GM10266 (cell line): ENCODE measurements around the gene ADAR.

Experiments
- DNase-seq: peaks from one replicate; pipeline ENCODE4 v3.0.0; 2012; ENCODE audit errors: extremely low spot score
- TF ChIP-seq, protein P1 (sequence below): IDR thresholded peaks from 2 replicates; pipeline ENCODE4 v1.5.1; 2012; ENCODE audit warnings: mild to moderate bottlenecking, low read depth; ENCODE audit not compliant: control insufficient read depth, insufficient read depth; ENCODE audit errors: missing control alignments

The ADAR gene

DNA sequence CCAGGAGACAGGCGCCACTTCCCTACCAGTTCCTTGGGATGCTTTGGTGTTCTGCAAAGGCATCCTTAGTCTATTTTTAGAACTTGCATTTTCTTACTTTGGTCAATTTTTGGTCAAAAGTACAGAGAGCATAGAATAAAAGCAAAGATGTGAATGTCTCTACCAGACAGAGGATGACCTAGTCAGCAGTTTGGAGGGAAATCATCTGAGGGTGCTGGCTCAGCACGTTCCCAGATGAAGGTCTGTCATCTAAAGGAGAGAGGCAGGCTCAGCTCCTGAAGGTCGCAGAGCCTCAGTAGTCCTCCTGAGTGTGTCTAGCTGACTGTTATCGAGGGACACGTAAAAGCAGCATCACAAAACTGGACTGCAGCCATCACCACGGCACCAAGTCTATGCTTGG, 25.1 kb downstream of the ADAR start:
- no peak for DNase-seq
- TF ChIP-seq, protein P1, sequence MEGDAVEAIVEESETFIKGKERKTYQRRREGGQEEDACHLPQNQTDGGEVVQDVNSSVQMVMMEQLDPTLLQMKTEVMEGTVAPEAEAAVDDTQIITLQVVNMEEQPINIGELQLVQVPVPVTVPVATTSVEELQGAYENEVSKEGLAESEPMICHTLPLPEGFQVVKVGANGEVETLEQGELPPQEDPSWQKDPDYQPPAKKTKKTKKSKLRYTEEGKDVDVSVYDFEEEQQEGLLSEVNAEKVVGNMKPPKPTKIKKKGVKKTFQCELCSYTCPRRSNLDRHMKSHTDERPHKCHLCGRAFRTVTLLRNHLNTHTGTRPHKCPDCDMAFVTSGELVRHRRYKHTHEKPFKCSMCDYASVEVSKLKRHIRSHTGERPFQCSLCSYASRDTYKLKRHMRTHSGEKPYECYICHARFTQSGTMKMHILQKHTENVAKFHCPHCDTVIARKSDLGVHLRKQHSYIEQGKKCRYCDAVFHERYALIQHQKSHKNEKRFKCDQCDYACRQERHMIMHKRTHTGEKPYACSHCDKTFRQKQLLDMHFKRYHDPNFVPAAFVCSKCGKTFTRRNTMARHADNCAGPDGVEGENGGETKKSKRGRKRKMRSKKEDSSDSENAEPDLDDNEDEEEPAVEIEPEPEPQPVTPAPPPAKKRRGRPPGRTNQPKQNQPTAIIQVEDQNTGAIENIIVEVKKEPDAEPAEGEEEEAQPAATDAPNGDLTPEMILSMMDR: no peak

DNA sequence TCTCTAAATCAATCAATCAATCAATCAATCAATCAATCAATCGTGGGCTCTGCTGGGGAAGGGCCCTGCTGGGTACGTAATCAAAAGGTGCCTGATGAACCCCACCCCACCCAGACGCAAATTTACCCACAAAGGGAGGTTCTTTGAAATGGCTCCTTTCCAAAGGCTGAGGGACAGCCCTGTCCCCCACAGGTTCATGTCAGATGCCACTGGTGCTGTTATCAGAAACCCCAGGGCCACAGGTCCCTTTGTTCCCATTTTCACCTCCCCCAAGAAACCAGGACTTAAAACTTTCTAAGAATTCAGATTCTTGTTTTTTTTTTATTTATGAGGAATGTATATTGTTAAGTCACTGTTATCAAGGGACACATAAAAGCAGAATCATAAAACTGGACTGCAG, 26.2 kb downstream of the ADAR start:
- no peak for DNase-seq
- TF ChIP-seq, protein P1: no peak

DNA sequence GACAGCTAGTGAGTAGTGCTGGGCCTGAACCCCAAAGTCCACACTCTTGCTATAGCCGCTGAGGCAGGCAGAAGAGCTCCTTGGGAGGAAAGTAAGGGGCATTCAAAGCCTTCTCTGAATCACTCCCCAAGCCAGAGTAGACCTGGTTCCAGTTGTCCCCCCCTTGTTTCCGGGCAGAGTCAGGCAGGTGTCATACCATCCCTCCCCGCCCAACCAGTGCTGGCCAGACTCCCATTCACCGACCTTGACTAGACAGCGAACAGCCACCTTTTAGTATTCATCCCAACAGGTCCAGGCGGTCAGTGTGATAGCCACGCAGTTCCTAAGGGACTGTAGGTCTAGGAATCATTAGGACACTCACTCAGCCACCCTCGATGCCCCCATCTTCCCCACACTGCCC, 28.6 kb downstream of the ADAR start:
- no peak for DNase-seq
- TF ChIP-seq, protein P1: no peak

DNA sequence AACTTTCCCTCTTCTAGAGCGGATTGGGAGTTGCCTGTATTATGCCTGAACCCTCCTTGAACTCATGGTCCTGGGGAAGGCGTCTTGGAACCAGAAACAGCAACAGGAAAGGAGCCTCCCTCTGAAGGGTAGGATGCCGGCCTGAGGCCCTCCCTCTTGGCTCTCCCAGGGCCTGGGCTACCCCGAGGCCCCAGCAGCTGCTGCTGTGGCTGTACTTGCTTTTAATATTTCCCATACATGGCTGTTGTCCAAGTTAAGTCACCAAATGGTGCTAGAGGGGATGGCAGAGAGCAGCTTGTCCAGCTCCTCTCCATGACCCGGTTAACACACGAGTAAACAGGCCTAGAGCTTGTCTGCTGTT, 29.9 kb downstream of the ADAR start:
- TF ChIP-seq, protein P1: no peak
- no peak for DNase-seq

DNA sequence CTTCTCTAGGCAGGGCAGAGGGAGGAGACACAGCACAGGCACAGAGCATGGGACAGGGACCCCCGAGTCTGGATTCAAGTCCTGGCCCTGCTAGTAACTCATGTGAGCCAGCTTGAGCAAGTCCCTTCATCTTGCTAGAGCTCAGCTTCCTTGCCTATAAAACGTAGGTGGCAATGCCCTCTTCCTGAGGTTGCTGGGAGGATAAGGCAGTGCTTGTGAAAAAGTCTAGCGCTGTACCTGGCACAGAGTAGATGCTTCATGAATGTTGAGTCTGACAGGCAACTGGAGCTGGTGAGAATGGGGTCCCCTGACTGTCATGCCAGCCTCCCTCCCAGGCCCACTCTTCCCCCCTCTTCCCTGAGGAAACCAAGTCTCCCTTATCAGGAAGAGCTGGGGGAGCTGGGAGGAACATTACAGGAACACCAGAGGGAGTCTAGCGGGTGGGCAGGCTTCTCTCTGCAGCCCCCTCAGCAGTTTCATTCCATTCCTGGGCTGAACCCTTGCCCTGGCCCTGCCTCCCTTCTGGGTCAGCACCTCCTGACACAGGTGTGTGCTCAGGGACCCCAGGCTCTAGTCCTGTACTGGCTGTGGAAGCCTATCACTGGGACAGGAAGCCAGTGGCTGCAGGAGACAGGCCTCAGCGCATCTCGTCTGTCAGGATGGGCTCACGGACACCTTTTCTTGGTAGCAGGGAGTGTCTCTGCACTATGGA, 30.5 kb downstream of the ADAR start:
- no peak for DNase-seq
- TF ChIP-seq, protein P1: no peak

DNA sequence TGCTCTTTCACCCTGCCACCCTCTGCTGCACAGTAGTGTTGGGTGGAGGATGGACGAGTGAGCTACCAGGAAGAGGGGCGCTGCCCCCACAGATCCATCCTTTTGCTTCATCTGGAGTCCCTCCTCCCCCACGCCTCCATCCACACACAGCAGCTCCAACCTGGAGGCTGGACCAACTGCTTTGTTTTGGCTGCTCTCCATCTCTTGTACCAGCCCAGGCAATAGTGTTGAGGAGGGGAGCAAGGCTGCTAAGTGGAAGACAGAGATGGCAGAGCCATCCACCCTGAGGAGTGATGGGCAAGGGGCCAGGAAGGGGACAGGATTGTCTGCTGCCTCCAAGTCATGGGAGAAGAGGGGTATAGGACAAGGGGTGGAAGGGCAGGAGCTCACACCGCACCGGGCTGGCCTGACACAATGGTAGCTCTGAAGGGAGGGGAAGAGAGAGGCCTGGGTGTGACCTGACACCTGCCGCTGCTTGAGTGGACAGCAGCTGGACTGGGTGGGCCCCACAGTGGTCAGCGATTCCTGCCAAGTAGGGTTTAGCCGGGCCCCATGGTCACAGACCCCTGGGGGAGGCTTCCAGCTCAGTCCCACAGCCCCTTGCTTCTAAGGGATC, 31.9 kb downstream of the ADAR start:
- TF ChIP-seq, protein P1: no peak
- DNase-seq: no peak

DNA sequence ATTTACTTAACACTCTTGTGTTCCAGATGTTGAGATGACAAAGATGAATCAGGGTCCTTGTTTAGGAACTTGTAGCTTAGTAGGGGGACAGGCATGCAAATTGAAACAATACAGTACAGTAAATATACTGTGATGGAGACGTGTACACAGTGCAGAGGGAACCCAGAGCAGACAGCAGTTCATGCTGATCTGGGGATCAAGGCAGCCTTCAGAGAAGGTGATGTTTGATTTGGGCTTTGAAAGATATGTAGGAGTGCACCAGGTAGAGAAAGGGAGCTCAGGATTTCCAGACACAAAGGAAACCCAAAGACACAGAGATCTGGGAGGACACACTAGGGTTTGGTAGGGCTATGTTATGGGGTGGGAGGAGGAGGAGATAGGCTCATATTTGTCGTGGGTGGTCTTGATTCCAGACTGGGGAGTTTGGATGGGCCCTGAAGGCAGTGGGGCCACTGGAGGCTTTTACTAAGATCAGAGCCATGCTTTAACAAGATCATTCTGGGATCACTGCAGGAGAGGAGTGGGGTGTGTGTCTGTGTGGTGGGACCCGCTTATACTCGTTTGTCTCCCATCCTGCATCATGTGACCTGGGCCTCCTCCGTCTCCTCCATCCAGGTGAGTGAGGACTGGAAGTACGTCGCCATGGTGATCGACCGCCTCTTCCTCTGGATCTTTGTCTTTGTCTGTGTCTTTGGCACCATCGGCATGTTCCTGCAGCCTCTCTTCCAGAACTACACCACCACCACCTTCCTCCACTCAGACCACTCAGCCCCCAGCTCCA, 32.6 kb downstream of the ADAR start:
- TF ChIP-seq, protein P1: no peak
- no peak for DNase-seq
